A549 treated with CpdA at 1 μM for 4 hours (cell line): ENCODE data around the gene SCN2B. TPM values are rescaled to one million over a fixed set of nuclear protein-coding genes. Genes with fewer than 3 reads are reported as not detected.

Experiments used
- total RNA-seq: library from RNA; stranded (reverse); fragments of 200-300 nt; extraction: Qiagen RNA extraction; gene quantifications from 5 replicates; pipeline ENCODE4 v1.2.3, GENCODE V29; 2022; ENCODE audit warnings: low read depth

SCN2B gene
- total RNA-seq, result not detected in 5 replicates

GRCh38 chr11:118175993-118176777, at the start of gene SCN2B:
SCN2B (minus strand) TSS chr11:118176639; CDS start chr11:118176431, 208 bp downstream.

GRCh38 chr11:118224511-118225188, 48.2 kb upstream of the SCN2B start, which contains the start of gene JAML:
JAML (minus strand) TSS chr11:118225011; CDS start chr11:118214866, 10,145 bp downstream.

GRCh38 chr11:118152552-118153471, 23.6 kb downstream of the SCN2B start, which contains the start of gene SCN4B:
SCN4B (minus strand) TSS chr11:118152823; CDS start chr11:118152673, 150 bp downstream.

Other genes starting within 250 kb of the SCN2B start
- gene TMPRSS13, start 247.2 kb downstream of the SCN2B start, total RNA-seq, result not detected in 5 replicates
- 0.05 to 0.08 TPM (median 0.05 TPM) in 4 of 5 replicates, not detected in the other for gene IL10RA, start 190.2 kb downstream of the SCN2B start, total RNA-seq
- gene TMPRSS4, start 99.6 kb downstream of the SCN2B start, total RNA-seq, result not detected in 5 replicates
- not detected in 5 replicates for gene SMIM35, start 89.7 kb downstream of the SCN2B start, total RNA-seq
- 0.08 to 0.09 TPM in 2 of 5 replicates, not detected in the others for gene SCN4B, start 23.8 kb downstream of the SCN2B start, total RNA-seq
- not detected in 5 replicates for gene JAML, start 48.4 kb upstream of the SCN2B start, total RNA-seq
- 0.23 to 0.60 TPM (median 0.38 TPM) in 5 replicates for gene MPZL3, start 75.7 kb upstream of the SCN2B start, total RNA-seq
- gene MPZL2, start 87.7 kb upstream of the SCN2B start, total RNA-seq, result not detected in 5 replicates
- gene CD3E, start 128.1 kb upstream of the SCN2B start, total RNA-seq, result not detected in 5 replicates
- not detected in 5 replicates for gene CD3D, start 166.1 kb upstream of the SCN2B start, total RNA-seq
- gene CD3G, start 167.7 kb upstream of the SCN2B start, total RNA-seq, result not detected in 5 replicates
- gene UBE4A, start 183.0 kb upstream of the SCN2B start, total RNA-seq, result 9.1 to 12.4 TPM (median 10.2 TPM) in 5 replicates
- 161 to 221 TPM (median 192 TPM) in 5 replicates for gene ATP5MG, start 225.0 kb upstream of the SCN2B start, total RNA-seq